Muscle of arm (tissue), 12 donors: ENCODE measurements around the gene SHPK. TPM values are rescaled to one million over a fixed set of nuclear protein-coding genes. Genes with fewer than 3 reads are reported as not detected.

Source experiments
- DNase-seq: peaks from one replicate; pipeline ENCODE4 v3.0.0-alpha.2; 2013
- polyA plus RNA-seq, 12 donors: library from polyadenylated mRNA; unstranded; fragments of 120-200 nt; gene quantifications; one replicate each; pipeline ENCODE4 v1.2.1, GENCODE V29; 2013; ENCODE audit not compliant: insufficient read length in 12 of 12

SHPK gene
- polyA plus RNA-seq, 12 donors = 5.6 to 12.0 (median 6.7) TPM; not detected in 1

- no peak for DNase-seq
Observed at GRCh38 chr17:3663102-3664011, 27.3 kb upstream of the SHPK start.

- DNase-seq = no peak
Observed at GRCh38 chr17:3660311-3660891, 24.4 kb upstream of the SHPK start.

- DNase-seq = peak; percentile 53
Observed at GRCh38 chr17:3659541-3660111, 23.6 kb upstream of the SHPK start.

GRCh38 chr17:3658784-3659449, 22.9 kb upstream of the SHPK start:
- DNase-seq = no peak

GRCh38 chr17:3657874-3658783, 22.1 kb upstream of the SHPK start:
- DNase-seq = no peak

- no peak for DNase-seq
Observed at GRCh38 chr17:3657588-3657869, 21.5 kb upstream of the SHPK start.

GRCh38 chr17:3656755-3657587, 20.9 kb upstream of the SHPK start:
- DNase-seq = no peak

- DNase-seq = no peak
Observed at GRCh38 chr17:3656353-3656752, 20.3 kb upstream of the SHPK start.

GRCh38 chr17:3655766-3656165, 19.7 kb upstream of the SHPK start:
- no peak for DNase-seq

GRCh38 chr17:3647769-3648555, 11.9 kb upstream of the SHPK start:
- DNase-seq = peak; percentile 57

- no peak for DNase-seq
Observed at GRCh38 chr17:3647251-3647650, 11.2 kb upstream of the SHPK start.

- DNase-seq = no peak
Observed at GRCh38 chr17:3645310-3645709, 9.3 kb upstream of the SHPK start.

- DNase-seq = no peak
Observed at GRCh38 chr17:3643889-3644349, 7.9 kb upstream of the SHPK start.

- no peak for DNase-seq
Observed at GRCh38 chr17:3641717-3642486, 5.9 kb upstream of the SHPK start.

GRCh38 chr17:3641014-3641413, 5.0 kb upstream of the SHPK start:
- no peak for DNase-seq

GRCh38 chr17:3639981-3640596, 4.0 kb upstream of the SHPK start:
- no peak for DNase-seq

- DNase-seq = no peak
Observed at GRCh38 chr17:3636908-3637373, 891 bp upstream of the SHPK start.

GRCh38 chr17:3635474-3636153, 436 bp downstream of the SHPK start:
- DNase-seq = no peak
